ENCODE results near the gene CPXM2.

Gene CPXM2

GRCh38 chr10:123804716-123805115 is 86.9 kb downstream of the CPXM2 start:
- DNase-seq (ENCODE audit: low read depth in 1 of 2, low spot score in 1 of 2), result no peak

- DNase-seq (ENCODE audit: low read depth in 1 of 2, low spot score in 1 of 2), result no peak
Observed at GRCh38 chr10:123800821-123801220, 90.8 kb downstream of the CPXM2 start.

GRCh38 chr10:123800289-123800688 is 91.3 kb downstream of the CPXM2 start:
- no peak for DNase-seq (ENCODE audit: low read depth in 1 of 2, low spot score in 1 of 2)

DNA sequence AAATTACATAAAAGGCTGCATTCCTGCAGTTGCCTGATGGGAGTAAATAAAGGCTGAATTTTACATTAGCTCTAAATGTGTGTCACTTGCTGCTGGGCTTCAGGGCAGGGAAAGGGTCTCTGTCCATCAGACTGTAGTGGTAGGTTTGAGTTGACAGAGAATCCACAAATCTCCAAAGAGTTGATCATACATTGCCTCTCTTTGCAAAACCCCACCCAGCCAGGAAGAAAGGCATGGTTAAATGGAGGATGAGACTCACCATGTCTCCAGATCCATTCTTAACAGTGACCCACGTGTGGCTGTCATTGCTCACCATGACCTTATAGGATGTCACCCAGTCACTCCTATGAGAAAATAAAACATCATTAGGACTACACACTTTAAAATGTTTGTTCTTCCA is 92.8 kb downstream of the CPXM2 start:
- DNase-seq (ENCODE audit: low read depth in 1 of 2, low spot score in 1 of 2), result no peak

- DNase-seq (ENCODE audit: low read depth in 1 of 2, low spot score in 1 of 2), result no peak
Observed at GRCh38 chr10:123797813-123798212, 93.8 kb downstream of the CPXM2 start.

DNA sequence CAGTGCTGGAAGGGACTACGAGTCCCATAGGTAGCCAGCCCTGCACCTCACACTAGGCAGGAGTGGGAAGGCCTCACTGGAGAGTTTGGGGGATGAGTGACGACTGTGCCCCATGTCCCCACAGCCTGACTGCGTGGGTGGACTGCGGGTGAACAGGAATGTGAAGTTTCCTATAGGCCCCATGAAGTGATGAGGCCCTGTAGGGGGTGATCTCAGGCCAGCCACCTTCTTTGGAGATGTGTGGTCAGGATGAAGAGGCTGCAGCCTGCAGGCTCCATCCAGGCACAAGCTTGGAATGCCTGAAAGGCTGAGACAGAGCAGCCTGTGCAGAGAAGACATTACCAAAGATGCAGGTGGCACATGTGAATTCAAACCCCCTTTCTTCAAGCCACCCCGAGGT is 94.9 kb downstream of the CPXM2 start:
- DNase-seq (ENCODE audit: low read depth in 1 of 2, low spot score in 1 of 2), result no peak

GRCh38 chr10:123795846-123796590 is 95.6 kb downstream of the CPXM2 start:
- DNase-seq (ENCODE audit: low read depth in 1 of 2, low spot score in 1 of 2), result no peak

- no peak for DNase-seq (ENCODE audit: low read depth in 1 of 2, low spot score in 1 of 2)
Observed at GRCh38 chr10:123795196-123795780, 96.3 kb downstream of the CPXM2 start.

- DNase-seq (ENCODE audit: low read depth in 1 of 2, low spot score in 1 of 2), result no peak
Observed at GRCh38 chr10:123792248-123792978, 99.2 kb downstream of the CPXM2 start.

DNA sequence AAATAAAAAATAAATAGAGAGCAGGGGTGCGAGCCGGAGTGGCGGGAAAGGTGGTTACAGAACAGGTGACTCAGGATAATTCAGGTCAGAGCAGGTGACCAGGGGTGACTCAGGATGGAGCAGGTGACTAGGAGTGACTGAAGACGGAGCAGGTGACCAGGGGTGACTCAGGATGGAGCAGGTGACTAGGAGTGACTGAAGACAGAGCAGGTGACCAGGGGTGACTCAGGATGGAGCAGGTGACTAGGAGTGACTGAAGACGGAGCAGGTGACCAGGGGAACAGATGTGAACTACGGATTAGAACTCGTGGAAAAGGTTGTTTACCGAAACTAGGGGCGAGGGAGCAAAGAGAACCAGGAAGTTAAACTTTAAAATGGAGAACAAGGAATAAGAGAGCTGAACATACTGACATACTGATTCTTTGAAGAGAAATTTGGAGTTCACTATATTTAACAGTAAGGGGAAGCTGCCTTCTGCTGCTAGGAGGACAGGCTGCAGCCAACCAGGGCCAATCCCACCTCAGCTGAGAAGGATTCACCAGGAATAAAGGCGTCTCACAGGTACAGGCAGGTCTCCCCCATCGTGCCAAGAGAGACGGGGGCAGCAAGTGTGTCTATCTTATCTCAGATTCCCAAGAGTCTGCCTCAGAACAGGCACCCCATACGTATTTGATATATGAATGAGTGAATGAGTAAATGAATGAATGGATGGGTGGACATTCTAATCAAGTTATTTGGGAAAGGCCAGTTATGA is 101.3 kb downstream of the CPXM2 start:
- DNase-seq (ENCODE audit: low read depth in 1 of 2, low spot score in 1 of 2), result no peak

DNA sequence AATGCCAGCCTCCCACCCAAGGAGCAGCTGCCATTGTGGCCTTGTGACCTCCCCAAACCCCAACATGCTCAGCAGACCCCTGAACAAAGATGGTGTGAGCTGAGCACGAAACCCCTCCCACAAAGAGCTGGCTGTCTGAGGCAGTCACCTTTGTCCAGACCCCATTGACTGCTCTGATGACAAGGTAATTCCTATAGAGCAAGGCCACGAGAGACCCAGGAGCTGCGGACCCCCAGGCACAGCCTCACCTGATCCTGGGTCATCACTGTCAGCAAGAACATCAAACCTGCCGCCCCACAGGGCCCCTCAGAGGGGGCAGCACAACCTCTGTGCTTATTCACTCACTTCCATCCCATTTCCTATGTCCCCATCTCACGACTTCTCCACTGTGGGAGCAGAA is 102.6 kb downstream of the CPXM2 start:
- DNase-seq (ENCODE audit: low read depth in 1 of 2, low spot score in 1 of 2), result no peak

DNA sequence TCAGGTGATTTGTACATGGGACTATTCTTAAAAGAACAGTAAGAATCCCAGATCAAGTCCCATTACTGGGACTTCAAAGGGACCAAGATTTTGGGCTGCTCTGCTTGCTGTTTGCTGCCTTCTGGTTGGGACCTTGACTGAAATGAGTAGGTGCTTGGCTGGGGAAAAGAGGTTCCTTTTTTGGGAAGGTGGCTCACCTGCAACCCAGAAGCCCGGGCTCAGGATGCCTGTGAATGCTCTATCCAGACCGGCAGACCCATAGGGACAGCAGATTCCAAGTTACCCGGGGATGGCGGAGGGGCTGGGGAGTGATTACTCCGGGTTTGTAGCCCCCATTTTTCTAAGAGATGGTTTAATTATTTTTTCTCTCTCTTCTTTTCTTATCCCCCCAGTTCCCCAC is 104.0 kb downstream of the CPXM2 start:
- no peak for DNase-seq (ENCODE audit: low read depth in 1 of 2, low spot score in 1 of 2)

DNA sequence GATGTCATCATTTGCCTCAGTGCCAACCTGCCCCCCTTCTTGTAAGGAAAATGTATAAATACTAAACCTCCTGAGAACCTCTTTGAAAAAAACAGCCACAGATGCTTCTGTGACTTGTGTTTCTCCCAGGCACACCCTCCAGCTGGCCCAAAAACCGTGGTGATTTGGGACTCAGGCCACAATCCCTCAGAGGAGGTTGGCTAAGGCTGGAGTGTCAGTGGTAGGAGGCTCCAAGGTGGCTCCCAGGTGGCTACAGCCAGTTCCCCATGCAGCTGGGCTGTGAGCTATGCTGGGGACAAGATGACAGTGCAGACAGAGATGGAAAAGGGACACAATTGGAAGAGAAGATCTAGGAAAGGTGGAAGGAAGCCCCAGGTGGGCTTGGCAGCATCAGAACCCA is 104.7 kb downstream of the CPXM2 start:
- DNase-seq (ENCODE audit: low read depth in 1 of 2, low spot score in 1 of 2), result no peak

- no peak for DNase-seq (ENCODE audit: low read depth in 1 of 2, low spot score in 1 of 2)
Observed at GRCh38 chr10:123786306-123786705, 105.3 kb downstream of the CPXM2 start.

- no peak for DNase-seq (ENCODE audit: low read depth in 1 of 2, low spot score in 1 of 2)
Observed at GRCh38 chr10:123784646-123785045, 107.0 kb downstream of the CPXM2 start.

DNA sequence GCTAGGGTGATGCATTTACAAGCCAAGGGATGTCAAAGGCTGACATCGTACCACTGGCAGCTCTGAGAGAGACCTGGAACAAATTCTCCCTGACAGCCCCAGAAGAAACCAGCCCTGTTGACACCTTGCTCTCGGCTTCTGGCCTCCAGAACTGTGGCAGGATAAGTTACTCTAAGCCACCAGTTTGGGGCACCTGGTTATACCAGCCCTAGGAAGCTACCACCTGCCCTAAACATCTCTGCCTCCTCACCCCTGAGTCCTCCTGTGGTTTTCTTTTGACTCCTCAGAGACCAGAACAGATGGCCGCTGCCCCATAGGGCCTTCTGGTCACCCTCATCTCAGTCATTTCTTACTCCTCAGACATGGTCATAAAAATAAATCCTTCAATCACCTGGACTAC is 107.4 kb downstream of the CPXM2 start:
- DNase-seq (ENCODE audit: low read depth in 1 of 2, low spot score in 1 of 2), result no peak

DNA sequence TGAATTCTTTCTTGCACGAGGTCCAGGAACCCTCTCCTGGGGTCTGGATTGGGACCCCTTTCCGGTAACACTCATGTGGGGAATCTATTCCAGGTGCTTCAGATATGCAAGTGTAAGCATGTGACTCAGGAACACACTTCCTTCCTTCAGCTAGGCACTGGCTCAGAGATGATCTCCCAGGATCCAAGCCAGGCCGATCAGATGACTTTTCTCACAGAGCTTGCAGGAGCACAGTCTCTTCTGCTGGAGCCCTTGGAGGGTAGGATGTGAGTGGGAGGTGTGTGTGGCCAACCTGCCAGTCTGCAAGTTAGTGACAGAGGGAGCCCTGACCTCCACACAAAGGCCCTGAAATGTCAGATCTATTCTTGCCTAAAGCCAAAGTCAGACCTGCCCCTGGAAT is 108.3 kb downstream of the CPXM2 start:
- DNase-seq (ENCODE audit: low read depth in 1 of 2, low spot score in 1 of 2), result no peak

DNA sequence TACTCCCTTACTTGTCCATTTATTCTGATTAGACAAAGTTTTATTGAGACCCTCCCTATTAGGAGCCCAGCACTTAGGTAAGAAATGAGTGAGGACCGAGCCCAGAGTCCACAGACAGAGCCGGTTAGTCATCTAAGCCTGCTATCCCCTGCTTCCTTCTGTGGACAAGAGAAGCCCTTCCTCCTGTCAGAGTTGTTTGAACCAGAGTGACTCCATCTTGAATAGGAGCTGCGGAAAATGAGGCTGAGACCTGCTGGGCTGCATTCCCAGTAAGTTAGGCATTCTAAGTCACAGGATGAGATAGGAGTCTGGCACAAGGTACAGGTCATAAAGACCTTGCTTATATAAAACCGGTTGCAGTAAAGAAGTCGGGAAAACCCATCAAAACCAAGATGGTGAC is 109.1 kb downstream of the CPXM2 start:
- DNase-seq (ENCODE audit: low read depth in 1 of 2, low spot score in 1 of 2), result no peak

DNA sequence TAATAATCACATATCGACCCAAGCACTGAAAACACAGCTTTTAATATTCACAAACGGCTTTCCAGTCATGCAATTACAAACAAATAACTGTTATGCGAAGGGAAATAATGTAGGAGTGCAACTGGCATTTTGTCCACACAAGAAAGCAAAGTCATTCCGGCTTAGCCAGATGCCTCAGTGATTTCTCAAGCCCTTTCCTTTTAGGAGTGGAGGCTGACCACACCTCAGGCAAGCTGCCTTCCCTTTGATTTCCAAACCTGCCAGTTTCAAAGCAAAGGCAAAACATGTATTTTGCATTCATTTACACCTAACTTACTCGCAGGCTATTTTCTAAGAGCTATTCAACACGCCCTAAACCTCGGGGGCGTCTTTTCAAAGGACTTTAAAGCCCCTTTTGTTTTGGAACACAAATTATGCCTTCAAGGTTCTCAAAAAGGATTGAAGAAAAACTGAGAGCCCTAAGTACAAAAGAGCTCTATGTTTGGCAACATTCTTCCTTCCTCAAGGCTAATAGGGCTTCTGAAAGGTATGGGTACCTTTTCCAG is 109.6 kb downstream of the CPXM2 start:
- DNase-seq (ENCODE audit: low read depth in 1 of 2, low spot score in 1 of 2), result no peak

DNA sequence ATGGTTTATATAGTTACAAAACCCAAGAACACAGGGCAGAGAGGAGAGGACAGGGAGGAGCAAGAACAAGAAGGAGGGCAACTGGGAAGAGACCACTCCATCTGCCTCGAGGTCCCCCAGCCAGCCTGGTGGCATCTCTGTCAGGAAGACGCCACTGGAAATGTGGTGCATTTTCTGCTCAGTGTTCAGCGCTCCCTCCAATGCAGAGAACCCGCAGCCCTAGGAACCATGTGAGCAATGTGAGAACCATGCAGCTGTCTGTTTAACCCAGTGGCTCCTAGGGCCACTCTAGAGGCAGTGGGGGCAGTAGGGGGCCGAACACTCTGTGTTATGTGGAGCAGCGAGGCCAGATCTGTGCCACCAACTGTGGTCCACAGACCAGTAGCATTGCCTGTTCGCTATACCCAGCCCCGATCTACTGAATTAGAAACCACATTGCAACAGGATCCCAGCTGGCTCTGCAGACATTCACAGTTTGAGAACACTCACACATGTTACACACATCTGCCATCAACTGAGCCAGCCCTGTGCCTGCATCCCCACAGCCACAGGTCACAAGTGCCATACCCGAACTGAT is 110.2 kb downstream of the CPXM2 start:
- no peak for DNase-seq (ENCODE audit: low read depth in 1 of 2, low spot score in 1 of 2)

Measured in activated CD4-positive, alpha-beta T cell treated with anti-CD3 and anti-CD28 coated beads, Interleukin-2, amount 50 U/mL, for 24 hours (primary cell).